Anterior cingulate cortex (tissue), 58 donors: ENCODE data around the gene ZNF275.
"Not testable (repeated sequence)": the region's sequence is repeated elsewhere in the genome, so short reads cannot be mapped to it uniquely, and the experiment has no call there.

Experiments used
- DNase-seq, 58 donors: peaks; one replicate each; lab custom pipeline; 2025; lab: John Stamatoyannopoulos, UW

The ZNF275 gene

GRCh38 chrX:153382563-153383482 is 48.9 kb downstream of the ZNF275 start:
- DNase-seq = no peak

GRCh38 chrX:153384390-153384789 is 50.4 kb downstream of the ZNF275 start:
- DNase-seq = no peak

DNA sequence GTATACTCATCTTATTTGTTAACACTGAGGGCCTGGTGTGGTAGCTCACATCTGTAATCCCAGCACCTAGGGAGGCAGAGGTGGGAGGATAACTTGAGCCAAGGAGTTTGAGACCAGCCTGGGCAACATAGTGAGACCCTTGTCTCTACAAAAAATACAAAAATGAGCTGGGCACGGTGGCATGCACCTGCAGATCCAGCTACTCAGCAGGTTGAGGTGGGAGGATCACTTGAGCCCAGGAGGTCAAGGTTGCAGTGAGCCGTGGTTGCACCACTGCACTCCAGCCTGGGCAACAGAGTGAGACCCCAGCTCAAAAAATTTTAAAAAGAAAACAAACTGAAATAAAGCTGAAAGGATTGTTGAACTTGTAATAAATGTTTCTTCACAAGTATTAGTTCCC is 51.0 kb downstream of the ZNF275 start:
- not testable (repeated sequence) for DNase-seq

DNA sequence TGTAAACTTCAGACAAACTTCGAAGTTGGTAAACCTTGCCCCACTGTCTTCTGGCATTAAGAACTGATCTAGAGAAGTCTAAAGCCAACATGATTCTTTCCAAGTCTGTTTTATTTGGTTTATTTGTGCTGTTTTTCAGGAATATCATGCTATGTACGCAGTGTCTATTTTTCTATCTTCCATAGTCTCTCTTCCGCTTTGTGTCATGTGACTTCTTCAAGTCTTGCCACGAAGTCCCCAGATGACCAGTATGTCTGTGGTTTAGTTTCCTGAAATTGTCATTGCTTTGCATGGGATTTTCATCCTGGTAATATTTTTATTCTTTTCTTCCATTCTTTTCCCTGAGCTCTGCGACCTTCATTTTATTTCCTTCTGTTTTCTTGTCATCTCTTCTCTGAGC is 52.1 kb downstream of the ZNF275 start:
- no peak for DNase-seq

- no peak for DNase-seq
Observed at GRCh38 chrX:153387345-153387744, 53.4 kb downstream of the ZNF275 start.

DNA sequence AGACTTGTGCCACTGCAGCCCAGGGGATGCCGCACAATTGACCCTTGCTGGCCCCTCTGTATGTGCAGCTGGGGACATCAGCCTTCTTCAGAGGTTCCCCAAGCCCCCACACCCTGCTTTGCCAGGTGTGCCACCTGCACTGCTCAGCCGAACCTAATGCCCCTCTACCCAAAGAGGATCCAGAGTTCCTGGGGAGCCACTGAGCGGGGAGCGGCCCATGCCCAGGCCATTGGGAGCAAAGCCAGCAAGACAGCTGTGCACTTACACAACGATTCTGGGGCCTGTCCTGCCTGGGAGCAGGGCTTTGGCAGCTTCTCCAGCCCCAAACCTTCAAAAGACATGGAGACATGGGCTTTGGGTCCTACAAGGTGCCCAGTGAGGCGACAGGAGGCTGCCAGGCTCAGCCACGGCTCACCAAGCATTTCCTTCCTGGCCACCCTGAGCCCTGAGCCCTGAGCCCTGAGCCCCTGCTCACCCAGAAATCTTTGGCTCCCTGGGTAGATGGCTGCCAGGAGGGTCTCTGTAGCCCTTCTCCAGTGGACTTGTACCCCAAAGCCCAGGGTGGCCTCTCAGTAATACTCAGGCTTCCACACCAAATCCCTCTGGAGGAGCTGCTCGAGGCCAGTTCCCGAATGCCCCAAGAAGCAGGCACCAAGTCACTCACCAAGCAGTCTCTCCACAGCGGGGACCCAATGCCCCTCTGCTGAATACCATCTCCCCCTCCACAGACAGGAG is 54.2 kb downstream of the ZNF275 start:
- DNase-seq = no peak

DNA sequence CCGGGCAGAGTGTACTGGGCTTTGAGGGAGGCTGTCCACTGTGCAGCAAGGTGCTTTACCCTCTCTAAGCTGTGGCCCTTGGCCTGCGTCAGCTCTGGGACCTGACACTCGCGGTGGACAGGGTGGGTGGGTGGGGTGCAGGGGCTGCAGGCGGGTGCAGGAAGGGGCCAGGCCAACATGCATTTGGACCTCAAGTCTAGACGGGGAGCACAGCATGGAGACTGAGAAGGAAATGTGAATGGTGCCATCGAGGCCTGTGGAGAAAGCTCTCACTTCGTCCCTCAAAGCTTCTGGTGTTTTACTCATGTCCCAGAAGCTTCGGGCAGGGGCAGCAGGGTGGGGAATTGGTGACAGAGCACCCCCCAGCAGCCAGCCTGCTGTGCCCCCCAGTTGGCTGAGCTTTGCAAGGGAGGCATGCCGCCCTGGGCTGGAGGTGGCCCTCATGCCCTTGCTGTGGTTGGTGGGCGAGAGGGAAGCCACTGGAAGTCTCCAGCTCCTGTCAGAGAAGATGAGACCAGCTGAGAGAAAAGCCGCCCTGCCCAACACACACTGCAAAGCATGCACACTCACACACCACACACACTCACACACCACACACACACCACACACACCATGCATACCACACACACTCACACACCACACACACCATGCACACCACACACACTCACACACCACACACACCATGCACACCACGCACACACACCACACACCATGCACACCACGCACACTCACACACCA is 54.9 kb downstream of the ZNF275 start:
- no peak for DNase-seq

GRCh38 chrX:153389460-153389768 is 55.5 kb downstream of the ZNF275 start:
- not testable (repeated sequence) for DNase-seq

DNA sequence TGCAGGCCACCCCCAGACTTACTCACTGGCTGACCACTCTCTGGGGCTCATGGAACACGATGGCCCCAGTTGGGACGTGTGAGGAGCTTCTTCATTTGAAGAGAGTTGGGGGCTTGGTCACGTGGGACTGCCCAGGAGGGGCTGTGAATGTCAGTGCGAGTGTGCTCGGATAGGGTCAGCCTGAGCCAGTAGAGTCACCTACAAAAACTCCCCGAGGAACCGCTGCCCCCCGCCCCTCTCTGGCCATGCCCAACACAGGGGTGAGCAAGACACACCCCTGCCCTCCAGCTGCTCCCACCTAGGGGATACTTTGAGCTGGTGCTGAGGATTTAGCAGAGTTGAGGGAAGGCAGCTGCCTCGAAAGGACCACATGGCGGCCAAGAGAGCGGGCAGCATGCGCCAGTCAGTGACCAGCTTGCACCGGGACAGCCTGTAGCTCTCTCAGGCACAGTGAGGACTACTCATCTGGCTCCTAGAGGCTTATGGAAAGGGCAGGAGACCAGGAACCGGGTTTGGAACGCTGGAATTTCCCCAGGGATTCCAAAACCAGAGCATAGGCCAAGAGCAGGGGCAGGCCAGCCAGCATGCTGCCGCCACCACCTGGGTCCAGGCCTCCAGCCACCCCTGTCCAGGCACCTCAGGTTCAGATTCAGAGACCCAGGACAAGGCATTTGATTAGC is 58.8 kb downstream of the ZNF275 start:
- DNase-seq = no peak

DNA sequence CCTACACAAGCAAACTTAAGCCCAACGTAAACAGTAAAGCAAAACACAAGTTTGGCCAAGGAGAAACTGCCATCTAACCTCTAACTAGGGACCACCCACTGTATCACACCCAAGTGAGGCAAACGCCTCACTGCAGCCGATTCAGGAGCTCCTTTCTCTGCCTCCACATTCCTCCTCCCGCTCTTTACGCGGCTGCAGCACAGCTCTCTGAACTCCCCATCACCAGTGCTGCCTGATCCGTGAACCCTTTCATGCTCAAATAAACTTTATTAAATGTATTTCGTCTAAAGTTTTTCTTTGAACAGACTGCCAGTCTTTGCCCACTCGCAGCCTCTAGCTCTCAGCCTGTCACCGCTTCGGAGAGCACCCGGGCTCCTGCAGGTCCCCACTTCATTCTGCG is 60.7 kb downstream of the ZNF275 start:
- no peak for DNase-seq

- DNase-seq = no peak
Observed at GRCh38 chrX:153395613-153396319, 61.8 kb downstream of the ZNF275 start.

GRCh38 chrX:153396320-153397195 is 62.6 kb downstream of the ZNF275 start:
- DNase-seq = no peak

GRCh38 chrX:153397256-153397960 is 63.5 kb downstream of the ZNF275 start:
- no peak for DNase-seq

GRCh38 chrX:153398275-153398960 is 64.5 kb downstream of the ZNF275 start:
- DNase-seq = no peak

DNA sequence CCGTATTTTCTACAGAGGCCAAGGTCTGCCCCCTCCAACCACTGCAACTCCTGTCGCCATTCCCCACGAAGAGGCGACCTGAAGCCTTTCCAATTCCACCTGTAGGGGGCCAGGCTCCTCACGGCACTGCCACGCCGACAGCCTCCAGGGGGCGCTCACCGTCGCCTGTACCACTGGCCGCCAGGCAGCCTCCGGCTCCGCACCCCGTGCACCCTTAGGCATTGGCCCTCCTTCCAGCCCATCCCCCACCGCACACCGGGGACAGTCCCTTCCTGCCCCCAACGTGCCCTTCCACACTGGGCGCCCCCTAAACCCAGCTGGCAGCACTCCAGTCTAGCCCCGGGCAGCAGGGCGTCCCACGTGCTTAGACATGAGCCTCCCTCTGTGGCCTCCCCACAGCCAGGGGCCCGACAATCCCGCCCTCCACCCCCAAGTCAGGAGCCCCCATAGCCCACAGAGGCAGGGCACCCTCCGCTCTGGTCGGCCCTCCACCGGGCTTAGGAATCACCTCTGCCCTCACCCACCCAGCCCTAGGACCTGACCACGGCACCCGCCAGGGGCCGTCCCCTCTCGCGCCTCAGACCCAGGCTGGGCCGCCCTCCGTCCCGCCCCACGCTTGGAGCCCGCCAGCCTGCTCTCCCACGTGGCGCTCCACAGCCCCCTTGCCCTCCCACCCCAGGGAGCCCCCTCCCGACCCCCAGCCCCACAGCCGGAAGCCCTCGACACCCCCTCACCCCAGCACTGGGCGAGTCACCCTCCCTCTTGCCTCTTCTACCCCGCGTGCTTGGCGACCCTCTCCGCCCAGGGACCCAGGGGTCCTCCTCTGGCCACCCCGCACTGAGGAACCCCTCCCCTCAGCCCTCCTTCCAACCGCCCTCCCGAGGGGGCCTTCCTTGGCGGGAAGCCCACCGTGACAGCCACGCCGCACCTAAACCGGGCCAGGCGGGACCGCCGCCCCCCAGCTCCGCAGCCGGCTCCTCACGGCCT is 66.5 kb downstream of the ZNF275 start:
- no peak for DNase-seq

DNA sequence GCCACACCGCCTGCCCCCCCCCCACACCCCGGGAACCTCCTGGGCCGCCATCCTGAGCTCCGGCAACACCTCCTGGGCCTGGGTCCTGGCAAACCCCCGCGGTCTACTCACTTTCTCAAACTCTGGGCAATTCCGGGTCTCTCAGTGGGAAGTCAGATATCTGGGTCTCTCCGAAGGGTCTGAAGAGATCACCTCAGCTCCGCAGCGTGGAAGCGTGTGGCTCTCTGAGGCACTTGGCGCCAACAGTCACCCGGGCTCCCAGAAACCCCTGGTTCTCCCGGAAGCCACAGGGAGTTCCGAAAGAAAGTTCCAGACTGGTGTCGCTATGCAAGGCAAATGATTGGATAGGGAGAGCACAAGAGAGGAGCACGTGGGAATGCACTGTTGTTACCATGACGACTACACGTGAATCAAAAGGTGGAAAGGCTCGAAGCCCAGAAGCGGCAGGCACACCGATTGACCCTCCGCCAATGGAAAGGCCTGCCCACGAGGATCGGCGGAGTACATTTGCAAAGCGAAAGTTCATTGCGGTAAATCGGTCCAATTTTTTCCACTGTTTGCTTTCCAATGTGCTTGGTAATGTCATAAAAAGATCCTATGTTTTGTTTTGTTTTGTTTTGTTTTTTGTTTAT is 67.3 kb downstream of the ZNF275 start, which contains the start of gene PNMA6E:
Gene PNMA6E, minus strand, starts transcription at position 218 of the 632 bp plus-strand sequence. CDS start 2,501 bp downstream, outside the sequence.
- no peak for DNase-seq
